ENCODE data around the gene DSCAM.

DSCAM gene

DNA sequence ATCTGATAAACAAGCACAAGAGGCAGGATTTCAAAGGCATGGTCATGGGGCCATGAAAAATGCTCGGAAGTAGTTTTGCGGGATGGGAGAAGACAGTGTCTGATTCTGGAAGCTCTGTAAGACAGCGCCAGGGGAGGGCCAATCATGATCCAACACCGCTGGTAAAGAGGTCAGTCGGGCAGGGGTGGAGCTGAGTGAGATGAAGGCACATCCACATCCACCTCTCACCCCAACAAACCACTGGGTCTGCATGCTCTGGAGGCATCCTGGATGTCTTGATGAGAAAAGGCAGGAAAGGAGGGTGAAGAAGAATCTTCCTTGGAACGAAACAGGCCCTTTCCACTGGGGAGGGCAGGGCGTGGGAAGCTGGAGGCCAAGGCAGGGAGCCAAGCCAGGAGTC is 691.4 kb downstream of the DSCAM start:
- DNase-seq (ENCODE audit: low read depth, low spot score): no peak
- no peak overlapping the region for H3K4me3 ChIP-seq (ENCODE audit: low read length)

- H3K4me3 ChIP-seq (ENCODE audit: low read length): no peak overlapping the region
- no peak for DNase-seq (ENCODE audit: low read depth, low spot score)
Observed at GRCh38 chr21:40153351-40153750, 693.6 kb downstream of the DSCAM start.

DNA sequence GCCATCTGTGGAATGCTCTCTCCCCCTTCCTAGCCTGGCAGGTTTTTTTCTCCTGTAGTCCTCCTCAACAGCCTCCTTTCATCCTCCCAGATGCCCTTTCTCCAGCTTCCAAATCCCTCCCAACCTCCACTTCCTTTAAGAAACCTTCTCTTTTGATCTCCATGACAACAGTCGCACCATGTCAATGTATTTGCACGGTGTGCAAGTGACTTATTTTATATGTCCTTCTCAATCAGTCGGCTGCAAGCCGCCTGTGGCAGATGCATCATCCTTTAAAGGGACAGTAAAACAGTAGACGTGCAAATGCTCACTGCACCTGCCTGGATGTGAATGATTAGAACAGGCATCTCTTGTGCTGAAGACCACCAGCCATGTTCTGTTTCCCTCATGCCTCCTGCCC is 694.5 kb downstream of the DSCAM start:
- no peak overlapping the region for H3K4me3 ChIP-seq (ENCODE audit: low read length)
- DNase-seq (ENCODE audit: low read depth, low spot score): no peak

- DNase-seq (ENCODE audit: low read depth, low spot score): no peak
- no peak overlapping the region for H3K4me3 ChIP-seq (ENCODE audit: low read length)
Observed at GRCh38 chr21:40151611-40152010, 695.3 kb downstream of the DSCAM start.

GRCh38 chr21:40146216-40146837 is 700.6 kb downstream of the DSCAM start:
- no peak for DNase-seq (ENCODE audit: low read depth, low spot score)
- no peak overlapping the region for H3K4me3 ChIP-seq (ENCODE audit: low read length)

DNA sequence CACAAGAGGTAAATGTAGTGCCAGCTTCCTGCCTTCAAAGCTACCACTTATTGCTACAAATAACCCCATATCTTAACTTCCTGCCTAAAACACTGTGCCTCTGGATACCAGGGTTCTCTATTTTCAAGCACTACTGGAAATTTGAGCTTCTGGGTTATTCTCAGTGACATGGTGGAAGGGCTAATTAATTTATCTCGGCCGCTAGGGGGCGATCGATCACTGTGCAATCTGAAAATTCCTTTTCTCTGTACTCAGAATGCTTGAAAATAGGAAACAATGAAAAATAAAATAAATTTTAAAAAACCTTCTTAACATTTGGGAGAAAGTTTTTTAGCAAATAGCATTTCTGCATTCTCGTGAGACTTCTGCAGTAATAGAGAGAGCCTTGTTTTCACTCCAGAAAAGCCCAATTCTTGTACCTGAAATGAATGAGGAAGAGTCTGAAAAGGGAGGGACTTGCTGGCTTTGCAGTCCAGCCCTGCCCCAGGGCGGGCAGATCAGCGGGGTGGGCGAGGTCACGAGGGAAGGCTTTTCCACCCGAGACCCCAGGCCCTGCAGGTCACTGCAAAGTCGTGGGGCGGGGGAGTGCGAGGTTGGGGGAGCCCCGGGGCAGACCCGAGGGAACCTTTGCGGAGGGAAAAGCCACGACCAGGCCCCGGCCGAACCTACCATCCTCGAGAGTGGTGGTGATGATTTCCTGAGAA is 703.0 kb downstream of the DSCAM start:
- peak; percentile 34 for DNase-seq (ENCODE audit: low read depth, low spot score)

DNA sequence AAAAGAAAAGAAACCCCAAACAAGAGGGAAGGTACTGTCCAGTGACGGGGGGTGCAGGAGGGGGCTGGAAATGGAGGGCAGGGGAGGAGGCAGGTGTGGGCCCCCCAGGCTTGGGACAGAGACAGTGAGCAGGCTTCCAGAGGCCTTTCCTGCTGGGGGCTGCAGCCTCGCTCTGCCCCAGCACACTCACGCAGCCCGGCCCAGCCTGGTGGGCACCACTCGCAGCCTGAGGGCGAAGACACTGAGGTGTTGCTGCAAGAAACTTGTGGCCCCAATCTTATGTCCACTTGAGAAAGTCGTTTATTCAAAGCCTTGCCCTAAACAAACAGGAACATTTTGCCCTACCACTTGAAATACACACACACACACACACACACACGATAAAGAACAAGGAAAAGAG is 705.3 kb downstream of the DSCAM start:
- DNase-seq (ENCODE audit: low read depth, low spot score): no peak
- H3K4me3 ChIP-seq (ENCODE audit: low read length): no peak overlapping the region

More for the DNA sequence above, 703.0 kb downstream of the DSCAM start:
- H3K4me3 ChIP-seq (ENCODE audit: low read length): no peak overlapping the region

DNA sequence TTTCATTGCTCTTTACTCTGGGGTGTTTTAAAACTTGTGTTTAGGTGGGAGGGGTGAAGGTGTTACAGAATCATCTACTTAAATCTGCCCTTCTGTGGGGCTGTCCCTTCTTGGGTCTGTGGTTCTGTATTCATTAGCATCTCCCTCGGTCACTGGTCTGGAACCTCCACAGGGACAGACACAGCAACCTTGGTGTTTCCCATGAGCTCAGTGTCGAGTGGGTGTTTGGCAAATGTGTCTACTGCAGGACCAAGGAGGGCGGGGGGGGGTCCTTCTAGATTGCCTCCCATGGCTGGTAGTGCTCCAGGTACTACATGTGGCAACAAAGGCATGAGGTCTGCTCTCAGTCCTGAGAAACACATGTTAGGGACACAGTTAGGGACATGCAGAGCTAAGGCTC is 706.3 kb downstream of the DSCAM start:
- DNase-seq (ENCODE audit: low read depth, low spot score): no peak
- no peak overlapping the region for H3K4me3 ChIP-seq (ENCODE audit: low read length)

- no peak for DNase-seq (ENCODE audit: low read depth, low spot score)
- H3K4me3 ChIP-seq (ENCODE audit: low read length): no peak overlapping the region
Observed at GRCh38 chr21:40139636-40140035, 707.3 kb downstream of the DSCAM start.

DNA sequence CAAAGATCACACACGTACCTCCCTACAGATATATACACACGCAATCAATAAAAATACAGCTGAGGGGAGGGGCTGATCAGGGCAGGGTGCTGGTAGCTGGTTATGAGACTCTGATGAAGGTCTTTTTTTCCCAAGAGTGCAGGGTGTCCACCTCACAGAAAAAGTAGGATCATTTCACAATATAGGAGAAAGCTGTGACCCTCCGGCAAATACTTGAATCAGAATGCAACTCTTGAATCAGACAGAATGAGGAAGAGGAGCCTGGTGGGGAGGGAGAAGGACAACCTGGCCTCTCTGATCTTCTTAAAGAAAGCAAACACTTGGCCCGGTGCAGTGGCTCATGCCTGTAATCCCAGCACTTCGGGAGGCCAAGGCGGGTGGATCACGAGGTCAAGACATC is 710.4 kb downstream of the DSCAM start:
- H3K4me3 ChIP-seq (ENCODE audit: low read length): no peak overlapping the region
- no peak for DNase-seq (ENCODE audit: low read depth, low spot score)

DNA sequence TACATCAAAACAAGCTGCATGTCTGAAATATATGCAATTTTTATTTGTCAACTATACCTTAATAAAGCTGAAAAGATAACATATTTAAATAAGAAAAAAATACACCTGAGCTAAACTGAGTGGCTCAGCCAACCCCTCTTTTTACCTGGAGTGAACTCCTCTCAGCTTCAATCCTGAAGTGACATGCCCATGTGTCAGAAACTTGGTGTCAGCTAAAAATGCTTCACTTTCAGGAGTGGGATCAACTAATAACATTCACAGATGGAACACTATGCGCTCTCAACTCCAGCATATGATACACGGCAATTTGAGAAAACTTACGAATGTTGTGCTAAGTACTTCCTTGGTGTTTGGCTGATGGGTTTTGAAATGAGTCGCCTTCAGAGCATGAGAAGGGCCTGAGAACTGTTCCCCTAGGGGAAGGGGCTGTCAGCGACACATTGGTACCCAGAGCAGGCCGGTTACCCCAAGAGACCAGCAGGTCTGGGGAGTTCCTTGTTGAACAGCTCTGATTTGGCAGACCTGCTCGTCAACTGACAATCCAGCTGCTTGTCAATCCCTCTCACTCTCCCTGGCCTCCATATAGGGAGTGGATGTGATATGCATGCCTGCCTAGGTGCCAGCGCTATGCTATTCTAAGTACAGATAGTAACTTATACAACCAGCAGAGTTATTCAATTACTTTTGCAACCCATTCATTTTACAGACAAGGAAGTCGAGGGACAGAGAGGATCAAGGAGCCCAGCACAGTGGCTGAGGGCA is 712.0 kb downstream of the DSCAM start:
- no peak overlapping the region for H3K4me3 ChIP-seq (ENCODE audit: low read length)
- DNase-seq (ENCODE audit: low read depth, low spot score): no peak

DNA sequence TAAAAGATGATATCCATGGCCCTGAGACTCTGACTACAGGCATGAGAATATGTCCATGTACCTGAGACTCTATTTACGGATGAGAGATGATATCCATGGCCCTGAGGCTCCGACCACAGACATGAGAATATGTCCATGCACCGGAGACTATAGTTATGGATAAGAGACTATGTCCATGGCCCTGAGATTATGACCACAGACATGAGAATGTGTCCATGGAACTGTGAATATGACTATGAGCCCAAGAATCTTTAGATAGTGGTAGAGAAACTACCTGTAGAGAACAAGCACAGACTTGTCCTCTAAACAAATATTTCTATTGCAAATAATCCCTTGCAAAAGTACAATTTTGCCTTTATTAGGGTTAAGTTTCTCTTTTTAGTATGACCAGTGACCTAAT is 716.5 kb downstream of the DSCAM start:
- no peak overlapping the region for H3K4me3 ChIP-seq (ENCODE audit: low read length)
- DNase-seq (ENCODE audit: low read depth, low spot score): no peak

GRCh38 chr21:40129809-40130208 is 717.1 kb downstream of the DSCAM start:
- H3K4me3 ChIP-seq (ENCODE audit: low read length): no peak overlapping the region
- no peak for DNase-seq (ENCODE audit: low read depth, low spot score)

- DNase-seq (ENCODE audit: low read depth, low spot score): no peak
- no peak overlapping the region for H3K4me3 ChIP-seq (ENCODE audit: low read length)
Observed at GRCh38 chr21:40128891-40129290, 718.1 kb downstream of the DSCAM start.

DNA sequence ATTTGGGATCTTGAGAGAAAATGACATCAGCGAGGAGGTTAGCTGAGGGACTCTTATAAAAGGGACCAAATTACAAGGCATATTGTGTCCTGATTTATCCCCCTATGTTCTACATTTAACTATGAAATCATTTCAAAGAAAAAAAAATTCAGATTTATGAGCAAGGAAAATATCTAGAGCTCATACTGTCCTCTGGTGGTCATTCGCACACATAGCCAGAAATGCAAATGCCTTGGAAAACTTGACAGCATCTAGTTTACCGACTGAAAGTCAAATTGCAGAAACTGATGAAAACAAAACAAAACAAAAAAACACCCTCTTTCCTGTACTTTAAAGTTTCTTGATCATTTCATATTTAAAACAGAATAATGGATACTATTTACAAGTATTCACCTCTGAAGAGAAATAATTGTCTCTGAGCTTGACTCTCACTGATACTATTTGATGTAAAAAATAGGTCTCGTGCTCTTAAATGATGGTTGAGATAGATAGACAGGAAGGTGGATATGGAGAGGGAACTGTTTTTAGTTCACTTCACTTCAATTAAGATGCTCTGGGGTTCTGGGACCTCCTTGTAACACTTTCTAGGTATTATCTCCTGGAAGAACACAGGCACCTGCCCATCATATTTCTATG is 725.9 kb downstream of the DSCAM start:
- peak; percentile 25 for DNase-seq (ENCODE audit: low read depth, low spot score)

DNA sequence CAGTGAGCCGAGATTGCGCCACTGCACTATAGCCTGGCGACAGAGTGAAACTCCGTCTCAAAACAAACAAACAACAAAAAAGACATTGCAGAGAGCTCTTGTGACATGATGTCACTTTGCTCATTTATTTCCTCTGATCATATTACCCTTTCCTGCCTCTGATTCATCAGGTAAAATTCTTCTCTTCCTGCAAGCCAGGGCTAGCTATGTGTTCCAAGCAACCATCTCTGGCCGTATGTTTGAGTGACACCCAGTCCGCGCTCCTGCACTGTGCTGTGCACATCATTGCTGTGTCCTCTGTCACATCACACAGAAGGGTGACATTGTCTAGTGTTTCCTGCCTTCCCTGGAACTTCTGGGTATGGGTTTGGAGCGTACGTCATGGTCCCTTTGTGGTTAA is 728.4 kb downstream of the DSCAM start:
- no peak overlapping the region for H3K4me3 ChIP-seq (ENCODE audit: low read length)
- DNase-seq (ENCODE audit: low read depth, low spot score): no peak

More for the DNA sequence above, 725.9 kb downstream of the DSCAM start:
- H3K4me3 ChIP-seq (ENCODE audit: low read length): no peak overlapping the region

DNA sequence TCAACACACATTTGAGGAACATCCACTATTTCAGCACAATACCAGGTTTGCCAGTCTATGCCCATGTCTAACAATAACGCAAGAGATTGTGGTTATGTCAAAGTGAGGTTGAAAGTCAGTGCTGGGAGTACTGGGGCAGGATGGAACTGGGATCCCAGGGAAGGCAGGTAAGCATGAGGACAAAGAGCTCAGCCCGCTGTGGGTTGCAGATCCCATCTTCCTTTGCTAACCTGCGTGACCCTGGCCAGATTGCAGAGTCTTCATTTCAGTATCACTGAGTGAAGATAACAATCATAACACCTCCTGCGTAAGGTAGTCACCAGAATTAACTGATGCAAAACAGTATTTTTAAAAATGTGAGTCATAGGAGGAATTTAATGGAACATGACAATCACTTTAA is 729.7 kb downstream of the DSCAM start:
- no peak for DNase-seq (ENCODE audit: low read depth, low spot score)
- H3K4me3 ChIP-seq (ENCODE audit: low read length): no peak overlapping the region

DNA sequence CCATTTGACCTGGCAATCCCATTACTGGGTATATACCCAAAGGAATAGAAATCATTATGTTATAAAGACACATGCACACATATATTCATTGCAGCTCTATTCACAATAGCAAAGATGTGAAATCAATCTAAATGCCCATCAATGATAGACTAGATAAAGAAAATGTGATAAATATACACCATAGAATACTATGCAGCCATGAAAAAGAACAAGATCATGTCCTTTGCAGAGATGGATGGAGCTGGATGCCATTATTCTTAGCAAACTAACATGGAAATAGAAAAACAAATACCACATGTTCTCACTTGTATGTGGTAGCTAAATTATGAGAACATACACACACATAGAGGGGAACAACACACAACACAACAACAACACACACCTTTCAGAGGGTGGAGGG is 731.2 kb downstream of the DSCAM start:
- DNase-seq (ENCODE audit: low read depth, low spot score): no peak
- H3K4me3 ChIP-seq (ENCODE audit: low read length): no peak overlapping the region

- no peak overlapping the region for H3K4me3 ChIP-seq (ENCODE audit: low read length)
- DNase-seq (ENCODE audit: low read depth, low spot score): no peak
Observed at GRCh38 chr21:40102682-40103081, 744.3 kb downstream of the DSCAM start.

- no peak for DNase-seq (ENCODE audit: low read depth, low spot score)
Observed at GRCh38 chr21:40099809-40100208, 747.1 kb downstream of the DSCAM start.

More at GRCh38 chr21:40099809-40100208, 747.1 kb downstream of the DSCAM start:
- H3K4me3 ChIP-seq (ENCODE audit: low read length): no peak overlapping the region

Data from Jurkat, Clone E6-1 (cell line).